K562 (cell line): ENCODE data around the gene ZBTB9. TPM values are rescaled to one million over a fixed set of nuclear protein-coding genes. Genes with fewer than 3 reads are reported as not detected.

Experiments
- ASH1L ChIP-seq: fragments of 450-650 bp; IDR thresholded peaks from 2 replicates; pipeline ENCODE4 v1.6.1; 2018; ENCODE audit warnings: borderline replicate concordance, mild to moderate bottlenecking, low read depth; ENCODE audit not compliant: partially characterized antibody
- GABPA ChIP-seq: fragments of 200-800 bp; sonication (Bioruptor generic); conservative IDR thresholded peaks from 2 replicates; pipeline ENCODE4 v1.6.1; 2016; ENCODE audit warnings: low read depth, missing genetic modification characterization, missing compliant biosample characterization
- HDAC8 ChIP-seq: fragments of 450-650 bp; IDR thresholded peaks from 2 replicates; pipeline ENCODE4 v1.6.1; 2016; ENCODE audit warnings: mild to moderate bottlenecking, missing genetic modification characterization, moderate library complexity, missing compliant biosample characterization
- NFATC3 ChIP-seq: fragments of 450-650 bp; IDR thresholded peaks from 2 replicates; pipeline ENCODE4 v1.6.1; 2017; ENCODE audit warnings: mild to moderate bottlenecking
- SLC30A9 ChIP-seq: fragments of 250-450 bp; sonication (Bioruptor Pico); IDR thresholded peaks from 2 replicates; pipeline ENCODE4 v1.8.0; 2022; ENCODE audit warnings: mild to moderate bottlenecking, moderate library complexity
- TAF7 ChIP-seq: fragments of 450-650 bp; IDR thresholded peaks from 2 replicates; pipeline ENCODE4 v1.6.1; 2016; ENCODE audit warnings: missing genetic modification characterization, missing compliant biosample characterization
- TBP ChIP-seq: optimal IDR thresholded peaks from 2 replicates; pipeline ENCODE3; 2011; ENCODE audit warnings: low read depth, low read length, improper control_type of control experiment
- ZBTB1 ChIP-seq: sonication (generic); formaldehyde crosslinking; IDR thresholded peaks from 2 replicates; pipeline ENCODE4 v1.8.1; 2023; ENCODE audit warnings: missing genetic modification reagents, low read depth, mild to moderate bottlenecking, borderline replicate concordance
- ZNF217 ChIP-seq: sonication (generic); formaldehyde crosslinking; IDR thresholded peaks from 2 replicates; pipeline ENCODE4 v1.8.0; 2022; ENCODE audit warnings: mild to moderate bottlenecking, missing genetic modification reagents
- ZNF24 ChIP-seq: fragments of 450-650 bp; IDR thresholded peaks from 2 replicates; pipeline ENCODE4 v1.6.1; 2016
- ZNF3 ChIP-seq: fragments of 250-450 bp; sonication (Bioruptor Pico); IDR thresholded peaks from 2 replicates; pipeline ENCODE4 v1.5.0; 2021; ENCODE audit warnings: mild to moderate bottlenecking, moderate library complexity
- ZNF785 ChIP-seq: fragments of 250-450 bp; sonication (Bioruptor Pico); IDR thresholded peaks from 2 replicates; pipeline ENCODE4 v1.4.0; 2020; ENCODE audit warnings: mild to moderate bottlenecking
- polyA plus RNA-seq, 8 experiments: library from polyadenylated mRNA; depleted of rRNA in 4 of 8; stranded (reverse) in 5 of 8; unstranded in 3 of 8; fragments of >200 nt; fragmentation: Nextera tagmentation in 2 of 8; fragmentation: Illumina TruSeq in 1 of 8; extraction: Ambion mirVana in 2 of 8; extraction: Trizol in 1 of 8; gene quantifications; 2 replicates each; pipeline versions ENCODE4 v1.2.1 to v1.2.3, GENCODE V29; 2011 to 2014; ENCODE audit warnings: inconsistent platforms in 1 of 8, missing spikeins in 1 of 8
- total RNA-seq, 7 experiments: library from RNA; depleted of rRNA in 6 of 7; stranded (reverse); fragments of >200 nt in 6 of 7; fragmentation: Illumina TruSeq in 2 of 7; extraction: Trizol in 2 of 7; gene quantifications; 2 replicates each; pipeline versions ENCODE4 v1.2.1 to v1.2.3, GENCODE V29; 2011 to 2021; ENCODE audit warnings: low replicate concordance in 1 of 7
- TF ChIP-seq, protein P1 (sequence below), 3 experiments: fragments of 200-800 bp in 1 of 3; sonication (Bioruptor generic) in 1 of 3; sonication (generic) in 1 of 3; formaldehyde crosslinking in 1 of 3; IDR thresholded peaks; 2 replicates each; pipeline versions ENCODE4 v1.6.1 to v1.8.0; 2016 to 2022; ENCODE audit warnings: mild to moderate bottlenecking in 2 of 3, missing compliant biosample characterization in 2 of 3, missing genetic modification characterization in 2 of 3, missing genetic modification reagents in 1 of 3
- TF ChIP-seq, protein P2 (sequence below): fragments of 450-650 bp; formaldehyde crosslinking; IDR thresholded peaks from 2 replicates; pipeline ENCODE4 v1.4.0; 2020; ENCODE audit warnings: mild to moderate bottlenecking
- TF ChIP-seq, protein P3 (sequence below): fragments of 450-650 bp; formaldehyde crosslinking; IDR thresholded peaks from 2 replicates; pipeline ENCODE4 v1.4.0; 2020; ENCODE audit warnings: mild to moderate bottlenecking, mixed read lengths
- TF ChIP-seq, protein P4 (sequence below): fragments of 450-650 bp; IDR thresholded peaks from 2 replicates; pipeline ENCODE4 v1.7.0; 2016; ENCODE audit warnings: borderline replicate concordance
- TF ChIP-seq, protein P5 (sequence below), 3 experiments: fragments of 200-800 bp in 1 of 3; fragments of 250-450 bp in 1 of 3; fragments of 450-650 bp in 1 of 3; sonication (Bioruptor Pico) in 1 of 3; sonication (Bioruptor generic) in 1 of 3; formaldehyde crosslinking in 1 of 3; IDR thresholded peaks; 2 replicates each; pipeline versions ENCODE4 v1.6.1 to v1.8.0; 2016 to 2022; ENCODE audit warnings: mild to moderate bottlenecking in 2 of 3, missing genetic modification characterization in 2 of 3, missing compliant biosample characterization in 1 of 3, moderate library complexity in 1 of 3

The ZBTB9 gene
- total and polyA plus RNA-seq, 9 of the 15 experiments (the other 6 are each of a cell fraction or from before 2014, with no cell fraction given): 1.9 to 19.5 (median 10.4) TPM

DNA sequence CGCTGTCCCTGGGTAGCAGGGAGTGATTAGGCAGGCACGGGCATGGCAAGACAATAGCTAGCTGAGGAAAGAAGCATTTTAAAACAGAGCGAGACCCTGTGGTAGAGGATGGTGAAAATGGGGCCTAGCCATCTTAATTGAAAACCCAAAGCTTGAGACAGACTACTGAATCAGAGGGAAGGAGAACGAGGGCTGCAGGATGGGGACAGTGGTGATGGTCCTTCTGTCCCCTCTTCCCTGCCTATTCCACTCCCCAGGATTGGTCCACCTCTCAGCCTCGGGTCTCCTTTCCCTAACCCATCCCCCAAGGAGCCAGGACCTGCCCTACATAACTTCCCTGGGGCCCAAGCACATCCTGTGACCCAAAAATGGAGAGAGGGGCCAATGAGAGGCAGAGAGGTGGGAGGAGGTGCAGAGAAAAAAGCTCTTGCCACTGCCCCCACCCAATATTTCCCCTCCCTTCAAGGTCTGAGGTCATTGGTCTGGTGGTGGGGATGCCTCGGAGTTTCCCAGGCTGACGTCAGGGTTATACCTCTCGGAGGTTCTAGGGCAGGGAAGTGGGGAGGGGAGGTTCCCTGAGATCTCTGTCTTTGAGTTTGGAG lies 35.6 kb upstream of the ZBTB9 start (continued):
- TF ChIP-seq ASH1L (no peak), ZNF217 (CRISPR knock-in tag) (no peak), ZNF785 (no peak), HDAC8 (tag) (no peak), SLC30A9 (no peak), TAF7 (tag) (0 out of 2 replicates have a peak, but pooled peaks have one; percentile 14), ZNF3 (CRISPR knock-in tag) (no peak), NFATC3 (no peak), ZNF24 (no peak), ZBTB1 (CRISPR knock-in tag) (no peak), TBP (no peak), GABPA (no peak)
- TF ChIP-seq, protein P1, sequence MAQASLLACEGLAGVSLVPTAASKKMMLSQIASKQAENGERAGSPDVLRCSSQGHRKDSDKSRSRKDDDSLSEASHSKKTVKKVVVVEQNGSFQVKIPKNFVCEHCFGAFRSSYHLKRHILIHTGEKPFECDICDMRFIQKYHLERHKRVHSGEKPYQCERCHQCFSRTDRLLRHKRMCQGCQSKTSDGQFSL (CRISPR knock-in tag; IDR thresholded peaks at IDR 0.05): no peak
- TF ChIP-seq, protein P1 (tag; IDR thresholded peaks at IDR 0.05): 0 out of 4 replicates have a peak, but pooled peaks of 1 of the 2 experiments have one; percentile 65
- TF ChIP-seq, protein P2, sequence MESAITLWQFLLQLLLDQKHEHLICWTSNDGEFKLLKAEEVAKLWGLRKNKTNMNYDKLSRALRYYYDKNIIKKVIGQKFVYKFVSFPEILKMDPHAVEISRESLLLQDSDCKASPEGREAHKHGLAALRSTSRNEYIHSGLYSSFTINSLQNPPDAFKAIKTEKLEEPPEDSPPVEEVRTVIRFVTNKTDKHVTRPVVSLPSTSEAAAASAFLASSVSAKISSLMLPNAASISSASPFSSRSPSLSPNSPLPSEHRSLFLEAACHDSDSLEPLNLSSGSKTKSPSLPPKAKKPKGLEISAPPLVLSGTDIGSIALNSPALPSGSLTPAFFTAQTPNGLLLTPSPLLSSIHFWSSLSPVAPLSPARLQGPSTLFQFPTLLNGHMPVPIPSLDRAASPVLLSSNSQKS (CRISPR knock-in tag): no peak
- TF ChIP-seq, protein P3, sequence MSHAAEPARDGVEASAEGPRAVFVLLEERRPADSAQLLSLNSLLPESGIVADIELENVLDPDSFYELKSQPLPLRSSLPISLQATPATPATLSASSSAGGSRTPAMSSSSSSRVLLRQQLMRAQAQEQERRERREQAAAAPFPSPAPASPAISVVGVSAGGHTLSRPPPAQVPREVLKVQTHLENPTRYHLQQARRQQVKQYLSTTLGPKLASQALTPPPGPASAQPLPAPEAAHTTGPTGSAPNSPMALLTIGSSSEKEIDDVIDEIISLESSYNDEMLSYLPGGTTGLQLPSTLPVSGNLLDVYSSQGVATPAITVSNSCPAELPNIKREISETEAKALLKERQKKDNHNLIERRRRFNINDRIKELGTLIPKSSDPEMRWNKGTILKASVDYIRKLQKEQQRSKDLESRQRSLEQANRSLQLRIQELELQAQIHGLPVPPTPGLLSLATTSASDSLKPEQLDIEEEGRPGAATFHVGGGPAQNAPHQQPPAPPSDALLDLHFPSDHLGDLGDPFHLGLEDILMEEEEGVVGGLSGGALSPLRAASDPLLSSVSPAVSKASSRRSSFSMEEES (CRISPR knock-in tag): no peak
- TF ChIP-seq, protein P4, sequence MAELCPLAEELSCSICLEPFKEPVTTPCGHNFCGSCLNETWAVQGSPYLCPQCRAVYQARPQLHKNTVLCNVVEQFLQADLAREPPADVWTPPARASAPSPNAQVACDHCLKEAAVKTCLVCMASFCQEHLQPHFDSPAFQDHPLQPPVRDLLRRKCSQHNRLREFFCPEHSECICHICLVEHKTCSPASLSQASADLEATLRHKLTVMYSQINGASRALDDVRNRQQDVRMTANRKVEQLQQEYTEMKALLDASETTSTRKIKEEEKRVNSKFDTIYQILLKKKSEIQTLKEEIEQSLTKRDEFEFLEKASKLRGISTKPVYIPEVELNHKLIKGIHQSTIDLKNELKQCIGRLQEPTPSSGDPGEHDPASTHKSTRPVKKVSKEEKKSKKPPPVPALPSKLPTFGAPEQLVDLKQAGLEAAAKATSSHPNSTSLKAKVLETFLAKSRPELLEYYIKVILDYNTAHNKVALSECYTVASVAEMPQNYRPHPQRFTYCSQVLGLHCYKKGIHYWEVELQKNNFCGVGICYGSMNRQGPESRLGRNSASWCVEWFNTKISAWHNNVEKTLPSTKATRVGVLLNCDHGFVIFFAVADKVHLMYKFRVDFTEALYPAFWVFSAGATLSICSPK: no peak
- TF ChIP-seq, protein P5, sequence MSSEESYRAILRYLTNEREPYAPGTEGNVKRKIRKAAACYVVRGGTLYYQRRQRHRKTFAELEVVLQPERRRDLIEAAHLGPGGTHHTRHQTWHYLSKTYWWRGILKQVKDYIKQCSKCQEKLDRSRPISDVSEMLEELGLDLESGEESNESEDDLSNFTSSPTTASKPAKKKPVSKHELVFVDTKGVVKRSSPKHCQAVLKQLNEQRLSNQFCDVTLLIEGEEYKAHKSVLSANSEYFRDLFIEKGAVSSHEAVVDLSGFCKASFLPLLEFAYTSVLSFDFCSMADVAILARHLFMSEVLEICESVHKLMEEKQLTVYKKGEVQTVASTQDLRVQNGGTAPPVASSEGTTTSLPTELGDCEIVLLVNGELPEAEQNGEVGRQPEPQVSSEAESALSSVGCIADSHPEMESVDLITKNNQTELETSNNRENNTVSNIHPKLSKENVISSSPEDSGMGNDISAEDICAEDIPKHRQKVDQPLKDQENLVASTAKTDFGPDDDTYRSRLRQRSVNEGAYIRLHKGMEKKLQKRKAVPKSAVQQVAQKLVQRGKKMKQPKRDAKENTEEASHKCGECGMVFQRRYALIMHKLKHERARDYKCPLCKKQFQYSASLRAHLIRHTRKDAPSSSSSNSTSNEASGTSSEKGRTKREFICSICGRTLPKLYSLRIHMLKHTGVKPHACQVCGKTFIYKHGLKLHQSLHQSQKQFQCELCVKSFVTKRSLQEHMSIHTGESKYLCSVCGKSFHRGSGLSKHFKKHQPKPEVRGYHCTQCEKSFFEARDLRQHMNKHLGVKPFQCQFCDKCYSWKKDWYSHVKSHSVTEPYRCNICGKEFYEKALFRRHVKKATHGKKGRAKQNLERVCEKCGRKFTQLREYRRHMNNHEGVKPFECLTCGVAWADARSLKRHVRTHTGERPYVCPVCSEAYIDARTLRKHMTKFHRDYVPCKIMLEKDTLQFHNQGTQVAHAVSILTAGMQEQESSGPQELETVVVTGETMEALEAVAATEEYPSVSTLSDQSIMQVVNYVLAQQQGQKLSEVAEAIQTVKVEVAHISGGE (CRISPR knock-in tag; IDR thresholded peaks at IDR 0.05): 0 out of 6 replicates have a peak, but pooled peaks of 1 of the 3 experiments have one; percentile 8
